WTC11 (cell line): ENCODE measurements around the gene MAP4K3. TPM values are rescaled to one million over a fixed set of nuclear protein-coding genes. Genes with fewer than 3 reads are reported as not detected.

ENCODE experiments used
- ATAC-seq: fragments of 200-7000 bp; cut with Tn5 transposase; 2 replicates; pipeline ENCODE4 v1.10.0; 2021; ENCODE audit warnings: mild to moderate bottlenecking, moderate library complexity
- CTCF ChIA-PET: fragments of 300-600 bp; sonication (Branson Sonifier 250); formaldehyde crosslinking; loops from one replicate; lab custom pipeline; 2021; ENCODE audit warnings: antibody characterized with exemption; lab: Charles Lee
- POLR2A ChIA-PET: fragments of 350-600 bp; sonication (Branson Sonifier 250); formaldehyde crosslinking; loops from one replicate; lab custom pipeline; 2021; ENCODE audit warnings: antibody characterized with exemption; lab: Charles Lee
- DNase-seq: peaks from one replicate; pipeline ENCODE4 v3.0.0; 2021; ENCODE audit warnings: low spot score
- H3K27ac Mint-ChIP-seq: 2 replicates; pipeline ENCODE4 v1.8.0; 2021; ENCODE audit warnings: mixed read lengths
- H3K27me3 Mint-ChIP-seq: 2 replicates; pipeline ENCODE4 v1.8.0; 2021; ENCODE audit warnings: low read depth, mild to moderate bottlenecking, moderate library complexity, mixed read lengths
- H3K36me3 Mint-ChIP-seq: 2 replicates; pipeline ENCODE4 v1.8.0; 2021; ENCODE audit warnings: mixed read lengths
- H3K4me1 Mint-ChIP-seq: 2 replicates; pipeline ENCODE4 v1.8.0; 2022; ENCODE audit warnings: mixed read lengths
- H3K4me3 Mint-ChIP-seq: 2 replicates; pipeline ENCODE4 v1.8.0; 2021; ENCODE audit warnings: mild to moderate bottlenecking, moderate library complexity, mixed read lengths
- H3K9me3 Mint-ChIP-seq: 2 replicates; pipeline ENCODE4 v1.8.0; 2021; ENCODE audit warnings: mixed read lengths
- CTCF ChIP-seq: fragments of 200-600 bp; IDR thresholded peaks from 2 replicates; pipeline ENCODE4 v1.8.0; 2022; ENCODE audit warnings: antibody characterized with exemption
- E2F4 ChIP-seq: sonication (generic); formaldehyde crosslinking; IDR thresholded peaks from 2 replicates; pipeline ENCODE4 v1.8.1; 2022; ENCODE audit warnings: low read depth, mild to moderate bottlenecking, moderate library complexity, missing genetic modification reagents, borderline replicate concordance
- GTF2I ChIP-seq: fragments of 250-450 bp; sonication (Bioruptor Pico); conservative IDR thresholded peaks from 2 replicates; pipeline ENCODE4 v1.4.0; 2021; ENCODE audit warnings: mild to moderate bottlenecking
- NR3C1 ChIP-seq: sonication (generic); formaldehyde crosslinking; conservative IDR thresholded peaks from 2 replicates; pipeline ENCODE4 v1.8.1; 2023; ENCODE audit warnings: low read depth, mild to moderate bottlenecking, missing genetic modification reagents
- OVOL2 ChIP-seq: fragments of 250-450 bp; sonication (Bioruptor Pico); IDR thresholded peaks from 2 replicates; pipeline ENCODE4 v1.9.0; 2021; ENCODE audit warnings: mild to moderate bottlenecking, borderline replicate concordance
- PRRX2 ChIP-seq: fragments of 250-450 bp; sonication (Bioruptor Pico); IDR thresholded peaks from 2 replicates; pipeline ENCODE4 v1.8.0; 2021; ENCODE audit warnings: mild to moderate bottlenecking
- TEAD4 ChIP-seq: sonication (generic); formaldehyde crosslinking; IDR thresholded peaks from 2 replicates; pipeline ENCODE4 v1.8.0; 2022; ENCODE audit warnings: mild to moderate bottlenecking, missing genetic modification reagents
- ZNF121 ChIP-seq: sonication (generic); formaldehyde crosslinking; IDR thresholded peaks from 2 replicates; pipeline ENCODE4 v1.8.0; 2023; ENCODE audit warnings: missing genetic modification reagents
- ZNF396 ChIP-seq: fragments of 250-450 bp; sonication (Bioruptor Pico); IDR thresholded peaks from 2 replicates; pipeline ENCODE4 v1.8.0; 2021; ENCODE audit warnings: mild to moderate bottlenecking, moderate library complexity, borderline replicate concordance
- ZNF671 ChIP-seq: fragments of 250-450 bp; sonication (Bioruptor Pico); IDR thresholded peaks from 2 replicates; pipeline ENCODE4 v1.8.0; 2021; ENCODE audit warnings: mild to moderate bottlenecking
- total RNA-seq: library from RNA; stranded (reverse); gene quantifications from 3 replicates; pipeline ENCODE4 v1.2.3, GENCODE V29; 2021
- TF ChIP-seq, protein P1 (sequence below): sonication (generic); formaldehyde crosslinking; IDR thresholded peaks from 2 replicates; pipeline ENCODE4 v1.8.0; 2023; ENCODE audit warnings: mild to moderate bottlenecking, missing genetic modification reagents
- TF ChIP-seq, protein P2 (sequence below): sonication (generic); formaldehyde crosslinking; IDR thresholded peaks from 2 replicates; pipeline ENCODE4 v1.8.0; 2022; ENCODE audit warnings: mild to moderate bottlenecking, missing genetic modification reagents
- TF ChIP-seq, protein P3 (sequence below): sonication (generic); formaldehyde crosslinking; IDR thresholded peaks from 2 replicates; pipeline ENCODE4 v1.8.1; 2022; ENCODE audit warnings: mild to moderate bottlenecking, moderate library complexity, missing genetic modification reagents
- TF ChIP-seq, protein P4 (sequence below): sonication (generic); formaldehyde crosslinking; IDR thresholded peaks from 2 replicates; pipeline ENCODE4 v1.8.0; 2022; ENCODE audit warnings: missing genetic modification reagents
- TF ChIP-seq, protein P5 (sequence below): fragments of 250-450 bp; sonication (Bioruptor Pico); IDR thresholded peaks from 2 replicates; pipeline ENCODE4 v1.8.0; 2021; ENCODE audit warnings: mild to moderate bottlenecking
- TF ChIP-seq, protein P6 (sequence below): sonication (generic); formaldehyde crosslinking; IDR thresholded peaks from 2 replicates; pipeline ENCODE4 v1.8.1; 2023; ENCODE audit warnings: mild to moderate bottlenecking, missing genetic modification reagents, moderate library complexity

The MAP4K3 gene
- total RNA-seq, 1 experiment from 2014 or later, result 73.2 TPM

DNA sequence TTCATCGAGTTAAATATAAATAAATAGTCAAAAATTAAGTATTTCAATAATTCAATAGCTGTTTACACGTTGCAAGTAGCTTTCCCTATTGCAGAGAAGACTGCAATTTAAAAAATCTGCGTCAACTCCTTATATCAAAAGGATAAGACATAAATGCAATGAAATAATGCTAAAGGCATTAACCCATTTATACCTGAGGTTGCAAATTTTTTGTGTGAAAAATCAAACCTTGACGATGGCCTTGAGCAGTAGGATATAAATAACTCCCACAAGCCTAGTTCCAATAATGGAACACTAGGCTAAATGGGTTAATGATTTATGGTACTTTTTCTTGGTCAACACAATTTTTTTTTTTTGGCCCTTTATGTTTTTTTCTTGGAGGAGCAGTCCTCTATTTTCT lies 116.9 kb downstream of the MAP4K3 start (continued):
- TF ChIP-seq NR3C1 (CRISPR knock-in tag), result no peak

DNA sequence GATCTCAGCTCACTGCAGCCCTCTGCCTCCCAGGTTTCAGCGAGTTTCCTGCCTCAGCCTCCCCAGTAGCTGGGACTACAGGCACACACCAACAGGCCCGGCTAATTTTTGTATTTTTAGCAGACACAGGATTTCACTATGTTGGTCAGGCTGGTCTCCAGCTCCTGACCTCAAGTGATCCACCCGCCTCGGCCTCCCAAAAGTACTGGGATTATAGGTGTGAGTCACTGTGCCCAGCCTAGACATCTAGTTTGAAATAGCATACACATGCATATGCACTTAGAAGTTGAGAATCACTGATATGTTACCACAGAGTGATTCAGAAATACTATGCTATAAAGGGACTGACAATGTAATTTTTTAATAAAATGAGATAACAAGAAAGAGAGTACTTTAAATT lies 123.5 kb downstream of the MAP4K3 start:
- Mint-ChIP-seq H3K4me3 (no peak overlapping the region), H3K27me3 (no peaks in the 10 kb centered on the region), H3K27ac (no peak overlapping the region), H3K4me1 (peaks cover 3% of the 10 kb centered on the region; the same call in 1 of the 2 replicates), H3K9me3 (peaks cover 4% of the 10 kb centered on the region), H3K36me3 (peaks cover 35% of the 10 kb centered on the region)
- ChIA-PET POLR2A (no interaction called here), CTCF (no interaction called here)
- TF ChIP-seq GTF2I (CRISPR knock-in tag) (no peak), CTCF (no peak), ZNF121 (no peak), PRRX2 (no peak), OVOL2 (no peak)
- TF ChIP-seq, protein P1, sequence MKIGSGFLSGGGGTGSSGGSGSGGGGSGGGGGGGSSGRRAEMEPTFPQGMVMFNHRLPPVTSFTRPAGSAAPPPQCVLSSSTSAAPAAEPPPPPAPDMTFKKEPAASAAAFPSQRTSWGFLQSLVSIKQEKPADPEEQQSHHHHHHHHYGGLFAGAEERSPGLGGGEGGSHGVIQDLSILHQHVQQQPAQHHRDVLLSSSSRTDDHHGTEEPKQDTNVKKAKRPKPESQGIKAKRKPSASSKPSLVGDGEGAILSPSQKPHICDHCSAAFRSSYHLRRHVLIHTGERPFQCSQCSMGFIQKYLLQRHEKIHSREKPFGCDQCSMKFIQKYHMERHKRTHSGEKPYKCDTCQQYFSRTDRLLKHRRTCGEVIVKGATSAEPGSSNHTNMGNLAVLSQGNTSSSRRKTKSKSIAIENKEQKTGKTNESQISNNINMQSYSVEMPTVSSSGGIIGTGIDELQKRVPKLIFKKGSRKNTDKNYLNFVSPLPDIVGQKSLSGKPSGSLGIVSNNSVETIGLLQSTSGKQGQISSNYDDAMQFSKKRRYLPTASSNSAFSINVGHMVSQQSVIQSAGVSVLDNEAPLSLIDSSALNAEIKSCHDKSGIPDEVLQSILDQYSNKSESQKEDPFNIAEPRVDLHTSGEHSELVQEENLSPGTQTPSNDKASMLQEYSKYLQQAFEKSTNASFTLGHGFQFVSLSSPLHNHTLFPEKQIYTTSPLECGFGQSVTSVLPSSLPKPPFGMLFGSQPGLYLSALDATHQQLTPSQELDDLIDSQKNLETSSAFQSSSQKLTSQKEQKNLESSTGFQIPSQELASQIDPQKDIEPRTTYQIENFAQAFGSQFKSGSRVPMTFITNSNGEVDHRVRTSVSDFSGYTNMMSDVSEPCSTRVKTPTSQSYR (CRISPR knock-in tag), result no peak
- TF ChIP-seq, protein P2, sequence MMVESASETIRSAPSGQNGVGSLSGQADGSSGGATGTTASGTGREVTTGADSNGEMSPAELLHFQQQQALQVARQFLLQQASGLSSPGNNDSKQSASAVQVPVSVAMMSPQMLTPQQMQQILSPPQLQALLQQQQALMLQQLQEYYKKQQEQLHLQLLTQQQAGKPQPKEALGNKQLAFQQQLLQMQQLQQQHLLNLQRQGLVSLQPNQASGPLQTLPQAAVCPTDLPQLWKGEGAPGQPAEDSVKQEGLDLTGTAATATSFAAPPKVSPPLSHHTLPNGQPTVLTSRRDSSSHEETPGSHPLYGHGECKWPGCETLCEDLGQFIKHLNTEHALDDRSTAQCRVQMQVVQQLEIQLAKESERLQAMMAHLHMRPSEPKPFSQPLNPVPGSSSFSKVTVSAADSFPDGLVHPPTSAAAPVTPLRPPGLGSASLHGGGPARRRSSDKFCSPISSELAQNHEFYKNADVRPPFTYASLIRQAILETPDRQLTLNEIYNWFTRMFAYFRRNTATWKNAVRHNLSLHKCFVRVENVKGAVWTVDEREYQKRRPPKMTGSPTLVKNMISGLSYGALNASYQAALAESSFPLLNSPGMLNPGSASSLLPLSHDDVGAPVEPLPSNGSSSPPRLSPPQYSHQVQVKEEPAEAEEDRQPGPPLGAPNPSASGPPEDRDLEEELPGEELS (CRISPR knock-in tag), result no peak
- TF ChIP-seq, protein P3, sequence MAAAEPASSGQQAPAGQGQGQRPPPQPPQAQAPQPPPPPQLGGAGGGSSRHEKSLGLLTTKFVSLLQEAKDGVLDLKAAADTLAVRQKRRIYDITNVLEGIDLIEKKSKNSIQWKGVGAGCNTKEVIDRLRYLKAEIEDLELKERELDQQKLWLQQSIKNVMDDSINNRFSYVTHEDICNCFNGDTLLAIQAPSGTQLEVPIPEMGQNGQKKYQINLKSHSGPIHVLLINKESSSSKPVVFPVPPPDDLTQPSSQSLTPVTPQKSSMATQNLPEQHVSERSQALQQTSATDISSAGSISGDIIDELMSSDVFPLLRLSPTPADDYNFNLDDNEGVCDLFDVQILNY (CRISPR knock-in tag), result no peak
- no peak for DNase-seq
- ATAC-seq, result no peak

DNA sequence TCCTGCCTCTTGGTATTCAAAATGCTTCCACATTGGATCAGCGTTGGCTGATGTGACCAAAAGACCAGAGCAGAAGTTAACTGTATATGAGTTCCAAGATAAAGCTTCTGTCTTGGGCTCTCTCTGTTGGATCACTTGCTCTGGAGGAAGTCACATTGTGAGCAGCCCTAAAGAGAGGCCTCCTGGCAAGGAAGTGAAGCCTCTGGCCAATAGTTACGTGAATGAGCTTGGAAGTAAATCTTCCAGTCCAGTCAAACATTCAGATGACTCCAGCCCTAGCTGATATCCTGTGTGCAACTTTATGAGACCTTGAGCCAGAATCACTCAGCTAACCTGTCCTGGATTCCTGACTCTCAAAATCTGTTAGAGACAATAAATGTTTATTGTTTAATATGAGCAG lies 125.6 kb downstream of the MAP4K3 start:
- Mint-ChIP-seq H3K36me3 (peaks cover 35% of the 10 kb centered on the region), H3K27me3 (no peaks in the 10 kb centered on the region), H3K4me1 (0 out of 2 replicates have a peak, but pooled peaks cover 3% of the 10 kb centered on the region), H3K9me3 (peaks cover 4% of the 10 kb centered on the region), H3K4me3 (no peak overlapping the region), H3K27ac (no peak overlapping the region)
- DNase-seq (no peak), ATAC-seq (no peak; the same call in 1 of the 2 replicates)
- CTCF ChIA-PET, result no interaction called here
- POLR2A ChIA-PET, result interaction anchor here (0.5 kb wide), 1 partner anchor 48 kb away, joined by 4 read pairs; no protein-coding TSS in a partner anchor
- TF ChIP-seq, protein P4, sequence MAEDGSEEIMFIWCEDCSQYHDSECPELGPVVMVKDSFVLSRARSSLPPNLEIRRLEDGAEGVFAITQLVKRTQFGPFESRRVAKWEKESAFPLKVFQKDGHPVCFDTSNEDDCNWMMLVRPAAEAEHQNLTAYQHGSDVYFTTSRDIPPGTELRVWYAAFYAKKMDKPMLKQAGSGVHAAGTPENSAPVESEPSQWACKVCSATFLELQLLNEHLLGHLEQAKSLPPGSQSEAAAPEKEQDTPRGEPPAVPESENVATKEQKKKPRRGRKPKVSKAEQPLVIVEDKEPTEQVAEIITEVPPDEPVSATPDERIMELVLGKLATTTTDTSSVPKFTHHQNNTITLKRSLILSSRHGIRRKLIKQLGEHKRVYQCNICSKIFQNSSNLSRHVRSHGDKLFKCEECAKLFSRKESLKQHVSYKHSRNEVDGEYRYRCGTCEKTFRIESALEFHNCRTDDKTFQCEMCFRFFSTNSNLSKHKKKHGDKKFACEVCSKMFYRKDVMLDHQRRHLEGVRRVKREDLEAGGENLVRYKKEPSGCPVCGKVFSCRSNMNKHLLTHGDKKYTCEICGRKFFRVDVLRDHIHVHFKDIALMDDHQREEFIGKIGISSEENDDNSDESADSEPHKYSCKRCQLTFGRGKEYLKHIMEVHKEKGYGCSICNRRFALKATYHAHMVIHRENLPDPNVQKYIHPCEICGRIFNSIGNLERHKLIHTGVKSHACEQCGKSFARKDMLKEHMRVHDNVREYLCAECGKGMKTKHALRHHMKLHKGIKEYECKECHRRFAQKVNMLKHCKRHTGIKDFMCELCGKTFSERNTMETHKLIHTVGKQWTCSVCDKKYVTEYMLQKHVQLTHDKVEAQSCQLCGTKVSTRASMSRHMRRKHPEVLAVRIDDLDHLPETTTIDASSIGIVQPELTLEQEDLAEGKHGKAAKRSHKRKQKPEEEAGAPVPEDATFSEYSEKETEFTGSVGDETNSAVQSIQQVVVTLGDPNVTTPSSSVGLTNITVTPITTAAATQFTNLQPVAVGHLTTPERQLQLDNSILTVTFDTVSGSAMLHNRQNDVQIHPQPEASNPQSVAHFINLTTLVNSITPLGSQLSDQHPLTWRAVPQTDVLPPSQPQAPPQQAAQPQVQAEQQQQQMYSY (CRISPR knock-in tag), result no peak
- TF ChIP-seq, protein P5, sequence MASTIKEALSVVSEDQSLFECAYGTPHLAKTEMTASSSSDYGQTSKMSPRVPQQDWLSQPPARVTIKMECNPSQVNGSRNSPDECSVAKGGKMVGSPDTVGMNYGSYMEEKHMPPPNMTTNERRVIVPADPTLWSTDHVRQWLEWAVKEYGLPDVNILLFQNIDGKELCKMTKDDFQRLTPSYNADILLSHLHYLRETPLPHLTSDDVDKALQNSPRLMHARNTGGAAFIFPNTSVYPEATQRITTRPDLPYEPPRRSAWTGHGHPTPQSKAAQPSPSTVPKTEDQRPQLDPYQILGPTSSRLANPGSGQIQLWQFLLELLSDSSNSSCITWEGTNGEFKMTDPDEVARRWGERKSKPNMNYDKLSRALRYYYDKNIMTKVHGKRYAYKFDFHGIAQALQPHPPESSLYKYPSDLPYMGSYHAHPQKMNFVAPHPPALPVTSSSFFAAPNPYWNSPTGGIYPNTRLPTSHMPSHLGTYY, result no peak
- TF ChIP-seq, protein P6, sequence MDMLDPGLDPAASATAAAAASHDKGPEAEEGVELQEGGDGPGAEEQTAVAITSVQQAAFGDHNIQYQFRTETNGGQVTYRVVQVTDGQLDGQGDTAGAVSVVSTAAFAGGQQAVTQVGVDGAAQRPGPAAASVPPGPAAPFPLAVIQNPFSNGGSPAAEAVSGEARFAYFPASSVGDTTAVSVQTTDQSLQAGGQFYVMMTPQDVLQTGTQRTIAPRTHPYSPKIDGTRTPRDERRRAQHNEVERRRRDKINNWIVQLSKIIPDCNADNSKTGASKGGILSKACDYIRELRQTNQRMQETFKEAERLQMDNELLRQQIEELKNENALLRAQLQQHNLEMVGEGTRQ (CRISPR knock-in tag), result no peak
- TF ChIP-seq ZNF671 (CRISPR knock-in tag) (no peak), E2F4 (CRISPR knock-in tag) (no peak), NR3C1 (CRISPR knock-in tag) (no peak), ZNF396 (CRISPR knock-in tag) (no peak), TEAD4 (CRISPR knock-in tag) (no peak), CTCF (no peak)
